GM12801 (cell line): ENCODE results near the gene CHKB.

Source experiments
- TF ChIP-seq, protein P1 (sequence below): IDR thresholded peaks from one replicate; pipeline ENCODE4 v1.5.1; 2011; ENCODE audit warnings: control low read depth; ENCODE audit not compliant: insufficient read length; ENCODE audit errors: extremely low read depth

Gene CHKB

DNA sequence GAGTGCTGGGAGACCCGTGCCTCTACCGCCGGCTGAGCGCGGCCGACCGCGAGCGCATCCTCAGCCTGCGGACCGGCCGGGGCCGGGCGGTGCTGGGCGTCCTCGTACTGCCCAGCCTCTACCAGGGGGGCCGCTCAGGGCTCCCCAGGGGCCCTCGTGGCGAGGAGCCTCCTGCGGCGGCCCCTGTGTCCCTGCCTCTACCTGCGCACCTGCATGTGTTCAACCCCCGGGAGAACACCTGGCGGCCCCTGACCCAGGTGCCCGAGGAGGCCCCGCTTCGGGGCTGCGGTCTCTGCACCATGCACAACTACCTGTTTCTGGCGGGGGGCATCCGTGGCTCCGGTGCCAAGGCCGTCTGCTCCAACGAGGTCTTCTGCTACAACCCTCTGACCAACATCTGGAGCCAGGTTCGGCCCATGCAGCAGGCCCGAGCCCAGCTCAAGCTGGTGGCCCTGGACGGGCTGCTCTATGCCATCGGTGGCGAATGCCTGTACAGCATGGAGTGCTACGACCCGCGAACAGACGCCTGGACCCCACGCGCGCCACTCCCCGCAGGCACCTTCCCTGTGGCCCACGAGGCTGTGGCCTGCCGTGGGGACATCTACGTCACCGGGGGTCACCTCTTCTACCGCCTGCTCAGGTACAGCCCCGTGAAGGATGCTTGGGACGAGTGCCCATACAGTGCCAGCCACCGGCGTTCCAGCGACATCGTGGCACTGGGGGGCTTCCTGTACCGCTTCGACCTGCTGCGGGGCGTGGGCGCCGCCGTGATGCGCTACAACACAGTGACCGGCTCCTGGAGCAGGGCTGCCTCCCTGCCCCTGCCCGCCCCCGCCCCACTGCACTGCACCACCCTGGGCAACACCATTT lies 33.5 kb downstream of the CHKB start:
- TF ChIP-seq, protein P1, sequence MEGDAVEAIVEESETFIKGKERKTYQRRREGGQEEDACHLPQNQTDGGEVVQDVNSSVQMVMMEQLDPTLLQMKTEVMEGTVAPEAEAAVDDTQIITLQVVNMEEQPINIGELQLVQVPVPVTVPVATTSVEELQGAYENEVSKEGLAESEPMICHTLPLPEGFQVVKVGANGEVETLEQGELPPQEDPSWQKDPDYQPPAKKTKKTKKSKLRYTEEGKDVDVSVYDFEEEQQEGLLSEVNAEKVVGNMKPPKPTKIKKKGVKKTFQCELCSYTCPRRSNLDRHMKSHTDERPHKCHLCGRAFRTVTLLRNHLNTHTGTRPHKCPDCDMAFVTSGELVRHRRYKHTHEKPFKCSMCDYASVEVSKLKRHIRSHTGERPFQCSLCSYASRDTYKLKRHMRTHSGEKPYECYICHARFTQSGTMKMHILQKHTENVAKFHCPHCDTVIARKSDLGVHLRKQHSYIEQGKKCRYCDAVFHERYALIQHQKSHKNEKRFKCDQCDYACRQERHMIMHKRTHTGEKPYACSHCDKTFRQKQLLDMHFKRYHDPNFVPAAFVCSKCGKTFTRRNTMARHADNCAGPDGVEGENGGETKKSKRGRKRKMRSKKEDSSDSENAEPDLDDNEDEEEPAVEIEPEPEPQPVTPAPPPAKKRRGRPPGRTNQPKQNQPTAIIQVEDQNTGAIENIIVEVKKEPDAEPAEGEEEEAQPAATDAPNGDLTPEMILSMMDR, result no peak

DNA sequence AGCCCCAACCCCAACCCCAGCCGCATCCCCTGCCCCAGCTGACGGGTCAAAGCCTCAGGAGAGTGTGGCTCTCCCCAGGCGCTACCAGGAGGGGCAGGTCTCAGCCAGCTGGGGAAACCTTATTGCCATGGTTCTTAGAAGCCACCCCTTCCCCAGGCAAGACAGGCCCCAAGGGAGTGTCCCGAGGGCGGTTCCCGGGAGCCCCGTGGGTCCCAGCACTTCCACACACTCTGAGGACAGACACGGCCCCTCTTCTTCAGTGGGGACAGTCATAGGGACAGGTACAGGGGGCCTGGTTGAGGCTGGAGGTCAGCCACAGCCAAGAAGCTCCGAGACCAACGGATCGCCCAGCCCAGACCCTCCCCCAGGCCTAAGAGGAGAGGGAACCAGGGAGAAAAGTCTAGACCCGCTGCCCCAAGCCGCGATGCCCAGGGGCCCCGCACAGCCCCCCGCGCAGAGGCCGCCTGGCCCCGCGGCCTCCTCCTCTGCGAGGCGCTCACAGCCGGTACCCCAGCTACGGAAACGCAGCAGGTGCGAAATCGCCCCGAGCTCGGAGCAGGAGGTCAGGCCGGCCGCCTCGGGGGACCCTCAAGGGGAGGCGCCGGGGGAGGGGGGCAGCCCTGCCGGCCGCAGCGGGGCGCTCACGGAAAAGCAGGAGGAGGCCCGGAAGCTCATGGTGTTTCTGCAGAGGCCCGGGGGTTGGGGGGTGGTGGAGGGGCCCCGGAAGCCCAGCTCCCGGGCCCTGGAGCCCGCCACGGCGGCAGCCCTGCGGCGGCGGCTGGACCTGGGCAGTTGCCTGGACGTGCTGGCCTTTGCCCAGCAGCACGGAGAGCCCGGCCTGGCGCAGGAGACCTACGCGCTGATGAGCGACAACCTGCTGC lies 34.4 kb downstream of the CHKB start:
- TF ChIP-seq, protein P1, result no peak

DNA sequence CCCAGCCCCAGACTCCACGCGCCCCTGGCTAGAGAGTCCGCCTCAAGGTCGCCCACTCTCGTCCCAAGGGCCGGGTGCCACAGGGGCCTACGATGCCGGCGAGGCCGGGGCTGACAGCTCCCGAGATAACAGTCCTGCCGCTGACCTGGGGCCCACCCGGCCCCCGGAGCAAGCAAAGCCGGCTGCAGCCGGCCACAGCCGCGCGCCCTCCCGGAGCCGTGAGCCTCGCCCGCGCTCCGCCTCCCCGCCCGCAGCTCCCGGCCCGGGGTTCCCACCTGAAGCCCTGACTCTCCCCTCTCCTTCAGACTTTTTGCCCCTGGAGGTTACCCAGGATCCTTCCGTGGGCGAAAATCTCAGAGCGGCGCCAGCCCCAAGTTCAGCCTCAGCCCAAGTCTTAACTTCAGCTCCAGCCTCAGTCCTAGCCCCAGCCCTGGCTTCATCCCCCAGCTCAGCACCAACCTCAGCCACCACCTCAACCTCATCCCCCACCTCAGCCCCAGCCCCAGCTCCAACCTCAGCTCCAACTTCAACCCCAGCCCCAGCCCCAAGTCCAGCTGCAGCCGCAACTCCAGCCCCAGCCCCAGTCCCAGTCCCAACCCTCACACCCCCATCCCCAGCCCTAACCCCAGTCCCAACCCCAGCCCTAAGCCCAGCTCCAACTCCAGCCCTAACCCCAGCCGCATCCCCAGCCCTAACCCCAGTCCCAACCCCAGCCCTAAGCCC lies 35.2 kb downstream of the CHKB start:
- TF ChIP-seq, protein P1, result no peak

DNA sequence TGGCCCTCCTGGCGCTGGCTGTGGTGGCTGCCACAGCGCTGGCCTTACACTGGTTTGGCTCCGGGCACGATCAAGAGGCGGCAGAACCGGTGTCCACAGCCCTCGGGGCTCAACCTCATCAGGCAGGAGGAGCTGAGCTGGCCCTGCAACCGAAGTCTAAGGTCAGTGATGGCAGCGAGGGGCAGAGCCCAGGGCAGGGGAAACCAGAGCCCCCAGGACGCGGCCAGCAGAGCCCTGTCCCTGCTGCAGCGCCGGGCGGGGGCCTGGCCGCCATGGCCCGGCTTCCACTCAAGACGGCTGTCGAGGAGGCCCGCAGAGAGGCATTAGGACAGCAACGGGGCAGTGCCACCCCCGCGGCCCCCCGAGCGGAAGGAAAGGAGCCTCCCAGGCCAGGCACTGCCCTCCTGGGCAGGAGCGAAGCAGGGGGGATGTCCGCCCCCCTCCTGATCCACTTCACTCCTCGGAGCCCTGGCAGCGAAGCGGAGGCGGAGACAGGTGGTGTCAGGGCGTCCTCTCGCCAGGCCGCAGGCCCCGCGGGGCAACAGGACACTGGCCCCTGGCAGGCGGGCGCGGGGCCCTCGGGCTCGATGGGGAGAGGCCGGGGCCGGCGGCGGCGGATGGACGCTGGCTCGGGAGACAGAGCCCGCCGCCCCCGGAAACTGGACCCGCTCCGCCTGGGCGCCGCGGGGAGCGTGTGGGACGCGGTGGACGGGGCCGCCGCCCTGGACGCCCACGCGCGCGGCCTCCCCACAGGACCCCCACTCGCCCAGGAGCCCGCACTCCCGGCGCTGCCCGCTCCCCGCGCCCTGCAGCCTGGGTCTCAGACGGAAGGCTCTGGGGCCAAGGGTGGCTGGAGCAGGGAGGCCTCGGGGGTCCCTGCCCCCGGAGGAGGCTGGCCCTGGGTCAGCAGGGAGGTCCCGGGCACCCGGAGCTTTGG lies 36.1 kb downstream of the CHKB start:
- TF ChIP-seq, protein P1, result no peak

DNA sequence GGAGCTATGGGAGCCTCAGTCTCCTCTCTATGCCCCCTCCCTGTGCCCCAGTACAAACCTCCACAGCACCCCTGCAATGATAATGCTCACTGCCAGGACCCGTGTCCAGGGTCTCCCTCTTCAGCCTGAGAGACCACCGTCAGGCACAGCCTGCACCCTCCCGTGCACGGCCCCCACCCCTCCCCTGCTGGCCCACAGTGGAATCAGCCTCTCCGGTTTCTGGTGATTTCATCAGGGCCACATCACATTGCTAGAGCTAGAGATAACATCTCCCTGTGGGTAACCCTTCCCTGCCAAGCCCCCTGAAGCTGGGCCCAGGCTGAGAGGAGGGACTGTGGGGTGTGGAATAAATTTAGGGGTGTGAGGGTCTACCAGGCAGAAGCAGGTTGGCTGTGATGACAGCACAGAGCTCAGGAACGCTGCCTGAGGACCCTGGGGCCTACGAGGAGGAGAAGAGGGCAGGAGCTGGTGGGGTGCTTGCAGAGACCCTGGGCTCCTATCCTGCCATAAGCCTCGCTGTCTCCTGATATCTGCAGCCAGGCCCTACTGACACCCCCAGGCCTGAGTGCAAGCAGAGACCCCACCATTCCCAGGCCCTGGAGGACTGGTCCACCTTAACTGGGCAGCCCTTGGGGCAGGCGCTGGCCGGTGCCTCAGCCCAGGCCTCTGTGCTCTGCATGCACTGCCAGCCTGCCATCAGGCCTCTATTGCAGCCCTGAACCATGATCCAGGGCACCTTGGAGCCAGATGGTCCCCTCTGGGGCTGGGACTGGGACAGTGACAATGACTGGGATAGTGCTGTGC lies 36.9 kb downstream of the CHKB start, which contains the start of gene KLHDC7B:
TSS of gene KLHDC7B (plus strand) at position 378 of the 804 bp plus-strand sequence. CDS start at position 723, 345 bp downstream.
- TF ChIP-seq, protein P1, result no peak

DNA sequence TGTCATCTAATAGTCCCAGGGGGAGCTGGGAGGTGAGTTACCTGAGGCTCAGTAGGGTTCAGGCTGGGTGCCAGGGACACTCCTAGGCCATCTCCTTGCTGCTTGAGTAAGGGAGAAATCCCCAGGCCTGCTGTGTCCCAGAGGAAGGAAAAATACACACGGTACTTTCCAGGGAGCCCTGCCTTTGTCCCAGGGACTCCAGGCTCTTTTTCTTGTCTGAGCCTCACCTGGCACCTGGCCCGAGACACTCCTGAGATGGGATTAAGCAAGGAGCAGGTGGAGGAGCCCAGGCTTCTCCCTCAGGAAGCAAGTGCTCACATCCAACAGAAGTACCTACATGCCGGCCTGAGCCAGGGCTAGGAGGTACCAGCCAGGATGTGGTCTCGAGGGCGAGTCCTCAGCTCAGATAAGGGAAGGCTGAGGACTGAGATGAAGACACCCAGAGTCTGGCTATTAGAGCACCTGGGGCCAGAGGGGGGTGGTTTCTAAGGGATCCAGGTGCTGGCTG lies 37.8 kb downstream of the CHKB start:
- TF ChIP-seq, protein P1, result no peak
